Left renal cortex interstitium (tissue), 4 donors: ENCODE data around the gene RTKN2. TPM values are rescaled to one million over a fixed set of nuclear protein-coding genes. Genes with fewer than 3 reads are reported as not detected.

ENCODE experiments used
- polyA plus RNA-seq, 4 donors: library from polyadenylated mRNA; unstranded; fragments of 120-200 nt; gene quantifications; one replicate each; pipeline ENCODE4 v1.2.1, GENCODE V29; 2013; ENCODE audit not compliant: insufficient read length in 4 of 4

Gene RTKN2
- polyA plus RNA-seq, 4 donors = 9.3 to 13.2 (median 11.3) TPM

Other genes with a start within 250 kb of the RTKN2 start
- gene ZNF365, start 105.5 kb upstream of the RTKN2 start, polyA plus RNA-seq = under 1 TPM; 0.22 to 0.65 (median 0.39) TPM